NK-92 treated with Interleukin-12 subunit alpha and Interleukin-12 subunit beta, amount 100 ng/mL, for 24 hours (cell line): ENCODE results near the gene PDE6D.

Source experiments
- DNase-seq: peaks from one replicate; lab custom pipeline; 2025; lab: John Stamatoyannopoulos, UW

Gene PDE6D

DNA sequence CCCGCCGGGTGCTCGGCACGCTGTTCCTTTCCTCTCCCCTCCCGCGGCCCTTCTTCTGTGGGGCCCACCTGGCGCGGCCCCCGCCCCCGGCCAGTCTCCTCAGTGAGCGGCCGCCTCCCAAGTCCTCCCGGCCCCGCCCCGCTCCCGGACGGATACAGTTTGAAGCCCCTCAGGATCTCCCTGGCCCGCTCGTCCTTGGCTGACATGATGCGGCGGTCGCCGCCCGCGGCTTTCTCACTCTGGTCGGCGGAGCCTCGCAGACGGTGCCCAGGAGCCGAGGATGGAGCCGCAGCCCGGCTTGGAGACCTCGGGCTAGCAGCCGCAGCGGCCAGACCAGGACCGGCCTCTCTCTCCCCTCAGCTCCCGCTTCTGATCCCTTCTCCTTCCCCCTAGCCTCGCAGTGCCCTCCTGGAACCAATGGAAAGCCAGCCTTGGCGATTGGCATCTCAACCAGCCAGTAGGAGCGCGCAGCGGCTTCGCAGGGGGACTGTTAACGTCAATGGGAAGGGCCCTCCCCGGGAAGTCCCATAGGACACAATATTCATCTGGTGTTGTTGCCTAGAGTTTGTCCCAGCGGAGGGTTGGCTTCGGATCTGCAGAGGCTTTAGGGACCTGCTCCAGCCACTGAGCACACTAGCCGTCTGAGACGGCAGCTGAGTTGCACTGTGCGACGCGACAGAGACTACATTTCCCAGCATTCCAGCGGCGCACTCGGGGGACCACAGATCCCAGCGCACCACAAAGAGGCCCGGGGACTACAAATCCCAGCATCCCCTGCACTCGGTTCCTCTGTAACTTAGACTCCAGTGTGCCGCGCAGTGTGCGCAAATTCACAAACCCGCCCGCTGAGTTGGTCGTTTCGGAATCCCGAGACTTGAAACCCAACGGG, at the start of gene PDE6D:
TSS of gene PDE6D (minus strand) at position 374 of the 889 bp plus-strand sequence. CDS start at position 206, 168 bp downstream.
- peak; percentile 94 for DNase-seq

DNA sequence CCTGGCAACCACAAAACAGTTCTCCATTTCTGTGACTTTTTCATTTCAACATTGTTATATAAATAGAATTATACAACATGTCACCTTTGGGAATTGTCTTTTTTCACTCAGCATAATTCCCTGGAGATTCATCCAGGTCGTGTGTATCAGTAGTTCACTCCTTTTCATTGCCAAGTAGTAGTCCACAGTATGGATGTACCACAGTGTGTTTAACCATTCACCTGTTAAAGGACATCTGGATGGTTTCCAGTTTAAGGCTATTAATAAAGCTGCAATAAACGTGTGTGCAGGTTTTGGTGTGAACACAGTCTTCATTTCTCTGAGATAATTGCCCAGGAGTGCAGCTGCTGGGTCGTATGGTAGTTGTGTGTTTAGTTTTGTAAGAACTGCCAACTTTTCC, 40.8 kb upstream of the PDE6D start:
- DNase-seq, result no peak

- no peak for DNase-seq
These were observed 39.8 kb upstream of the PDE6D start for GRCh38 chr2:231820786-231821303.

- DNase-seq, result no peak
These were observed 38.5 kb upstream of the PDE6D start for GRCh38 chr2:231819447-231820042.

GRCh38 chr2:231816327-231817026, 35.4 kb upstream of the PDE6D start:
- DNase-seq, result no peak

- DNase-seq, result no peak
These were observed 29.8 kb upstream of the PDE6D start for GRCh38 chr2:231810905-231811304.

DNA sequence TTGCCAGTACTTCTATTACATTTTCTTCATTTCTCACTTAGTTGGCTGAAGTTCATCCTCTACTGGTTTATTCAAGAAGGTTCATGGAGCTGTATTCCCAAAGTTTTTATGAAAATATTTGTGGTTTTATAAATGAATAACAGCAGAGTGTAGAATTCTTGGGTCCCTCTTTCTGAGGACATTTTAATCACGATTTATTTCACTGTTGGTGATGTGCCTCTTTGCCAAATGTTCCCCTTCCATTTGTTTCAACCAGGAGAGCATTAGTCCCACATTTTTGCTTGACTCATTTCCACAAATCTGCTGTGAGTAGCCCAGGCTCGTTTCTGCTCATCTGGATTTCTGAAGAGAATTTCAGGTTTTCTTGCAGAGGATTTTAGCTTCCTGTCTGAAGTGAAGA, 25.9 kb upstream of the PDE6D start:
- no peak for DNase-seq

GRCh38 chr2:231803501-231804138, 22.5 kb upstream of the PDE6D start:
- DNase-seq, result no peak

DNA sequence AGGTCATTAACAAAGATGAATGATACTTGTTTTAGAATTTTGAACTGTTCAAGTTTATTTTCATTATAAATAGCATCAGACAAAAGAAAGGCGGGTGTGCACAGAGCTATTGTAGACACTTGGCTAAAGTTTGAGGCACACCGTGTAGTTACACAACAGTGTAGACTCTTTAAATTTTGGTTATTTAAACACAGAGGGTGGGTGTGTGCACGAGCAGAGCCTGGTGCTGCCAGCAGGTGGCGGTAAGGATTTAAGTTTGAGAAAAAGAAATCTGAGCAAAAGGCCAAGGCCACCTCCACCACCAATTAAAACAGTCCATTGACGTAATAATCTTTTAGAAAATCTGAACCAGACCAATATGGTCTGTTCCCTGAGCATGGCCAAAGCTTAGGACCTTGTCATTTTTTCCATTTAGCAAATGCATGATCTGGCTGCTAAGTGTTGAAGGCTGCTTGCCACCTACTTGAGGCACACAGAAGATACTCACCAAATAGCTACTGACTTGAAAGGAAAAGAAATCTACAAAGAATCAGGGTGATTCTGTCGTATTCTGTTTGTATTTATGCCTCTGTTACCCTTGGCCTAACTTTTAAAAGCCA, 19.5 kb upstream of the PDE6D start:
- no peak for DNase-seq

DNA sequence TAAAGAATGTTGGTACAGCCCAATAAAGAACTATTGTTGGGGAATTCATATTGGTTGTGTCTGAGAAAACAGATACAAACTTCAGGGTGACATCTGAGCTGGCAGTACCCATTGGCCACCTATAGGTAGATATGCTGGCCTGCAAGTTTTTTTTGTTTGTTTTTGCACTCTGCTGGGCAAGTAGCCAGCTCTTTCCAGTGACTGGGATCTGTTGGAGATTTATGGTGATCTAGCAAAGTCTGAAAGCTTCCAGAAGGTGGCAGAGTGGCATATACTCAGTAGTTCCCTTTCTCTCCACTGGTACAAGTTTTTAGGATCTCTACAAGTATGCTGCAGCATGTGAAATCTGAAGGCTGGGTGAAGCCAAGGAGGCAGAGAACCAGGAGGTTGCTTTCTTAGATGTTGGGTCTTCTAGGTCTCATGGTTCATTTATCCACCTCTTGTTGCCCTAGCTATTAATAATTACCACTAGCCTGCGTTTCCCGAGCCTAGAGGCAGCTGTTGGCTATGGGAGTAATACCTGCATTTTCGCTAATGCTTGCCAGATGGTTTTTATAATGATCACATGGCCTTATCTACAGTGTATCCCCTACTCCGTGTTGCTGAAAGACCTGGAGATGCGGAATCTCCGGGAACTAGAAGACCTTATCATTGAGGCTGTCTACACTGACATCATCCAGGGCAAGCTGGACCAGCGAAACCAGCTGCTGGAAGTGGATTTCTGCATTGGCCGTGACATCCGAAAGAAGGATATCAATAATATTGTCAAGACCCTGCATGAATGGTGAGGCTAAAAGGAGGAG, 14.6 kb upstream of the PDE6D start:
- DNase-seq, result no peak

GRCh38 chr2:231794383-231794782, 13.3 kb upstream of the PDE6D start:
- no peak for DNase-seq

GRCh38 chr2:231791107-231791506, 10.0 kb upstream of the PDE6D start:
- no peak for DNase-seq

DNA sequence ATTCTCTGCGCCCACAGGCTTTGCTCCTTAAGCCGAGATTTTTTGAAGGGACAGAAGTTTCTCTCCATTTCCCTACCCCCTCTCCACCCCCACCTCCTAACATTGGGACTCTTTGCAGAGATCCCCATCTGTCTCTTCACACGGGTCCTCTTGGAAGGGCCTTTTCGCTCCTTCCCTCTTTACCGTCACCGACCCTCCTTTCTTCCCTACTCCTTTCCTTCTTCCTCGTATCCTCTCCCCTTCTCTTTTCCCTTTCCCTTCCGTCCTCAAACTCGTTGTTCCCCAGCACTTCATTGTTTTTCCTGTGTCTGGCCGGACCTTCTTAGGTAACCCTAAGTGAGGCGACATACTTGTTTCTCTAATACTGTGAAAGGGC, 5.8 kb upstream of the PDE6D start:
- no peak for DNase-seq

DNA sequence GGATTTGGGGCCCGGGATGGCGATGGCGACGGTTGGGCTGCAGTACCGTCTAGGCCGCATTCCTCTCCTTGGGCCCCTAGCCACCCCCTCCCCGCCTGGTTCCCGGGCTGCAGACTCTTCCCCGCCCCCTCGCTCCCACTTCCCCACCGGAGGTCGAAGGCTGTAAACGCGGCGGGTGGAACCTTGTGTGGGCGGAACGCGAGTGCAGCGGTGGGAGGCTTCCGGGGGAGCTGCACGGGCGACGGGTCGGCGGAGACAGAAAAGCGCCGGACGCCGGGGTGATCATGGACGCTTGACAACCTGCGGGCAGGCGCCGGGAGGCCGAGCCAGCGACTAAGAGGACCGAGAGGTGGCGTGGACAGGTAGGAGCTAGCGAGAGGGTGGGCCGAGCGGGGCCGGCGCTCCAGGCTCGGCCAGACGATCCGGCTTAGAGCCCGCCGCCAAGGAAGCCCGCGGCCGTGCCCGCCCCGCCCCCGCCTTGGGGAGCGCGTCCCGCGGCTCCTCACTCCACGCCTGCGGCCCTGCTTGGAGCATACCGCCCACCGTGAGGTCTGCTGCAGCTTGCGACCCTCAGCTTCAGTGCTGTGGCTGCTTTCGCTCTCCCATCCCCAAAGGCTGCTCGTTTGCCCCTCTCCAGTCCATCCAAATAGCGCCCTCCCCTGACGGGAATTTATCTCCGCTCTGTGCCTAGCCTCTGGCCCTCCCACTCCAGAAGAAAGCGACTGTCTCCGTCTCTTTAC, 5.3 kb upstream of the PDE6D start, which contains the start of gene COPS7B:
TSS of gene COPS7B (plus strand) at position 269 of the 740 bp plus-strand sequence. CDS start 2,126 bp downstream, outside the sequence.
- DNase-seq, result peak; percentile 63

- no peak for DNase-seq
These were observed 4.7 kb upstream of the PDE6D start for GRCh38 chr2:231785822-231786176.

GRCh38 chr2:231785413-231785812, 4.3 kb upstream of the PDE6D start:
- no peak for DNase-seq

GRCh38 chr2:231781798-231782726, 980 bp upstream of the PDE6D start:
- DNase-seq, result no peak

GRCh38 chr2:231780123-231780908, 766 bp downstream of the PDE6D start:
- no peak for DNase-seq
